Kidney glomerular epithelial cell (primary cell): ENCODE data around the gene PRC1.
A peak's percentile ranks its signal among the peaks of the same experiment; 100 is the strongest.

ENCODE experiments used
- DNase-seq: peaks from one replicate; lab custom pipeline; 2025; lab: John Stamatoyannopoulos, UW

Gene PRC1

GRCh38 chr15:90989040-90989768 is 5.1 kb downstream of the PRC1 start:
- no peak for DNase-seq

- DNase-seq: no peak
These were observed 6.0 kb downstream of the PRC1 start for GRCh38 chr15:90988296-90988695.

- no peak for DNase-seq
These were observed 6.7 kb downstream of the PRC1 start for GRCh38 chr15:90987561-90988141.

DNA sequence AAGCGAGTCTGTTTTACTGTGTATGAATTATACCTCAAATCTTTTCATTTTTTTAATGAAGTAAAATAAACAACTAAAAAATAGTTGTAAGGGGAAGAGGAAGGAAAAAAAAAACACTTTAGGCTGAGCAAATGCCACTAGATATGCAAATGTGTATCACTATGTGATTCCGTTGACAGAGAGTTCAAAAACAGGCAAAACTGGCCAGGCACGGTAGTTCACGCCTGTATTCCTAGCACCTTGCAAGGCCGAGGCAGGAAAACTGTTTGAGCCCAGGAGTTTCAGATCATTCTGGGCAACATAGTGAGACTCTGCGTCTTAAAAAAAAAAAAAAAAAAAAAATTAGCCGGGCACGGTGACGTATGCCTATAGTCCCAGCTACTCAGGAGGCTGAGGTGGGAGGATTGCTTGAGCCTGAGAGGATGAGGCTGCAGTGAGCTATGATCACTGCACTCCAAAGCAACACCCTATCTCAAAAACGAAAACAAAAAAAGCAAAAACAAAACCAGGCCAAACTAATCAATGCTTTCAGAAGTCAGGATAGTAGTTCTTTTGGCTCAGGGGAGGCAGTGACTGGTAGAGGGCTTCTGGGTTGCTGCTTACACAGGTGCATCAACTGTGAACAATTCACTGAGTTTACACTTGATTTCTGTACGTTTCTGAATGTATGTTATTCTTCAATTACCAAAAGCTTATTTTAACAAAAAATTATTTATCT is 7.4 kb downstream of the PRC1 start:
- DNase-seq: no peak

- DNase-seq: no peak
These were observed 12.2 kb downstream of the PRC1 start for GRCh38 chr15:90982135-90982534.

DNA sequence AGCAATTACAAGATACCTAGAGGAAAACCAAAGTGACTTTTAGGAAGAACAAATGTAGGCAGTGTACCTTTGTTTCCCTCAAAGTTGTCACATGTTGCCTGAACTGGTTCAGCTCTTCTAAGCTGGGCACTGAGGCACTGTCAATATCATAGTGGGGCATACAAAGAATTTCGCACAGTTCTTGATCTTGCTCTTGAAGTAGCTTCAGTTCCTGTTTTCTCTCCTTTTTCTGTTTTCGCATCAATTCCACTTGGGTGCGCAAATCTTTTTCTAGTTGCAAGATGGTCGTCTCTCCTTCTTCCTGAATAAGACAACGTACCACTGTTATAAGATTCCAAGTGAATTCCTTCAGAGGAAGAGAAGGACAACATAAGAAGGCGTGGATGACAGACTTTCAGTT is 12.7 kb downstream of the PRC1 start:
- DNase-seq: no peak

- DNase-seq: no peak
These were observed 14.8 kb downstream of the PRC1 start for GRCh38 chr15:90979582-90979981.

- DNase-seq: no peak
These were observed 20.1 kb downstream of the PRC1 start for GRCh38 chr15:90974216-90974615.

DNA sequence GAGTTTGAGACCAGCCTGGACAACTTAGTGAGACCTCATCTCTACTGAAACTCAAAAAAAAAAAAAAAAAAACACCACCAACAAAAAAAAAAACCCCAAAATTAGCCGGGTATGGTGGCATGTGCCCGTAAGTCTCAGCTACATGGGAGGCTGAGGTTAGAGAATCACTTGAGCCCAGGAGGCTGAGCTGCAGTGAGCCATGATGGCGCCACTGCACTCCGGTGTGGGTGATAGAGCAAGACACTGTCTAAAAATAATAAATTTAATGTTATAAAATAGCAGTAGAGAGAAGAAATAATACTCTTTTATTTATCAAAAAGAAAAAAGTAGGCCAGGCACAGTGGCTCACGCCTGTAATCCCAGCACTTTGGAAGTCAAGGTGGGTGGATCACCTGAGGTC is 22.2 kb downstream of the PRC1 start:
- no peak for DNase-seq

DNA sequence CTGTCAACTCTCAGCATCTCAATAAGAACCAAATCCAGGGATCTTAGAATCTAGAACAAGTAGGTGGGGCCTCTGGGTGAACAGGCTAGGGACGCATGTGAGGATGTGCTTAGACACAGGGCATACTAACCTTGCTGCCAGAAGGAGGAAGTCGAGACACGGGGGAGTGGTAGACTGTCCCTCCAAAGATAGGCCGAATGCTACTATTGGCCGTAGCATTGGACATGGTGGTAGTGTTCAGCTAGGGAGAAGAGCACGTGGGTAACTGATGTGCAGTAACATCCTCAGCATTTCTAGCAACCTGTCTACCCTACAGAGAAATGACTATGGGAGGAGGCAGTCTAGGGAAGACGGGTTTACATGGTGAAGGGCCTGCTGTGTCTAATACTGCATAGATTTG is 24.1 kb downstream of the PRC1 start:
- no peak for DNase-seq

DNA sequence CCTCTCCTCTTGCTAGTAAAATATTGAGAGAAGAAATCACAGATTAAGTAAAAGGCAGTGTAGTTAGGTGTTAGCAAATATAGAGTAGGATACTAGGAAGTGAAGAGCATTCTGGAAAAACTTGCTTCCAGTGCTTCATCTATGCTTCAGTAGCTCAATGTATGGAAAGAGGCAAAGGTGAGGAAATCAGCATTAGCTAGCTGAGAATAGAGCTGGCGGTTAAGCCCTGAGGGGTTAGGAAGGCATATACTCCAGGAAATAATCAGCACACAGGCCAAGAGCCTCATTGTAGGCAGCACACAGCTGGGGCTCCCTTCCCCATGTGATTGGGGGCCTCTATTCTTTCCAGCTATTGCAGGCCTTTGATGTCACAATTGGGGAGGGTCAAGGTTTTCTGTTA is 25.9 kb downstream of the PRC1 start:
- DNase-seq: no peak

- no peak for DNase-seq
These were observed 27.1 kb downstream of the PRC1 start for GRCh38 chr15:90967206-90967605.

DNA sequence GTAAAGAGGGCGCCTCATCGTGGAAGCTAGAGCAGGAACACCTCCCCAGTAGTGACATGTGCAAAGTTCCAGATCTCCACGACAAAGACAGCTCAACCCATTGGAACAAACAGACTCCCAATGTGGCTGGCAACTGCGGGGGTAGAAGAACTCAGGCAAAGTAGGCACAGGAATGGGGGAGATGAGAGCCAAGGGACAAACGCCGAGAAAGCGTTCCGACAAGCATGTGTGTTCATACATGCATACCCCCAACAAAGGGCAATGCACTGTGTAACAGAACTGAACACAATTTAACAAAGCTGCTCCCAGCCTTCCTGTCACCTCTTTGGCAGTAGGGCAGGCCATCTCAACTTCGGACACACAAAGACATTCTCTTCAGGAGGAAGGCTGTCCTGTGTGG is 28.1 kb downstream of the PRC1 start:
- no peak for DNase-seq

GRCh38 chr15:90962021-90962420 is 32.3 kb downstream of the PRC1 start:
- no peak for DNase-seq

- DNase-seq: no peak
These were observed 33.8 kb downstream of the PRC1 start for GRCh38 chr15:90960298-90961091.

DNA sequence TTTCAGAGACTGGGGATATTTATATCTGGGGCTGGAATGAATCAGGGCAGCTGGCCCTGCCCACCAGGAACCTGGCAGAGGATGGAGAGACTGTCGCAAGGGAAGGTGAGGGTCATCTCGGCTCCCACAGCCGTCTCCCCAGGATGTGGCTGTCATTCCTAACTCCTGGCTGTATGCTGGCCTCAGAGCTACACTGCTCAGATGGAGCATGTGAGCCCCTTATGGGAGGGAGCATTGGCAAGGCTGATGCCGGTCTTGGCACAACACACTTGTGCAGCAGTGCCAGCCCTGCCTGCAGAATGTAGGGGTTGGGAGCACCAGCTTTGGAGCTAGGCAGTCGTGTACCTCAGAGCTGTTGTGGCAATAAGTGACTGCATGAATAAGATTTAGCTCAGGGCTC is 34.4 kb downstream of the PRC1 start:
- DNase-seq: no peak

GRCh38 chr15:90959028-90959595 is 35.2 kb downstream of the PRC1 start:
- no peak for DNase-seq

DNA sequence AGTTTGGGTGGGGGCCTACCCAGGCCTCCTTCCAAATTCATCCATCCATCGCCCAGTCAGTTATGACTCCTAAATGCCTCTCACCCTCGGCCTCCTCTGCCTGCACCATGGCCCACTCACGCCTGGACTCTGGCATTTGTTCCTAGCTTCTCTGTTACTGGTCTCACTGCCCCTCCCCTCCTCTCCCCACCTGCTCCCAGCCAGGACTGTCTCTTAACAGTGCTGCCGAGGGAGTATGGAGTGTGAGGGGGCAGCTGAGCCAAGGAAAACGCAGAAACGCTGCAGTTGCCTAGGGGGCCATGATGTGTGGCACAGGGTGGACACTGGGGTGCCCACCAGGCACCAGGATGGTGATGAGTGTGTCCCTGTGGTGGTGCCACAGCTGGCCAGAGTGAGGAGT is 36.5 kb downstream of the PRC1 start:
- DNase-seq: no peak

DNA sequence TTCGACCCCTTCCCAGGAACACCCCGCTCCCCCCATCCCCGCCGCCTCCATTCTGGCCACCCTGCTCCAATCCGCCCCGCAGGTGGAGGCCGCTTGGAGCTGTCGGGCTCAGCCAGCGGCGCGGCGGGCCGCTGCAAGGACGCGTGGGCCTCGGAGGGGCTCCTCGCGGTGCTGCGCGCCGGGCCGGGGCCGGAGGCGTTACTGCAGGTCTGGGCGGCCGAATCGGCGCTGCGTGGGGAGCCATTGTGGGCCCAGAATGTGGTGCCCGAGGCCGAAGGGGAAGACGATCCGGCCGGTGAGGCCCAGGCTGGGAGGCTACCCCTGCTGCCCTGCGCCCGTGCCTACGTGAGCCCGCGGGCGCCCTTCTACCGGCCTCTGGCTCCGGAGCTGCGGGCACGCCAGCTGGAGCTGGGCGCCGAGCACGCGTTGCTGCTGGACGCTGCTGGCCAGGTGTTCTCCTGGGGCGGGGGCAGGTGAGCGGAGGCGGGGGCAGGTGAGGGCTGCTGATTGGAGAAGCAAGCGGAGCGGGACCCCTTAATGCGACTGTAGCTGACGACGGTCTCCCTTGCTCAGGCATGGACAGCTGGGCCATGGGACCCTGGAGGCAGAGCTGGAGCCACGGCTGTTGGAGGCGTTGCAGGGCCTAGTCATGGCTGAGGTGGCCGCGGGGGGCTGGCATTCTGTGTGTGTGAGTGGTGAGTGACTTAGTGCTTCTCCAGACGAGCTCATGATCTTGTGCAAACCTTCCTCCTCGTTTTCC is 37.1 kb downstream of the PRC1 start:
- peak; percentile 21 for DNase-seq

GRCh38 chr15:90956274-90957030 is 37.9 kb downstream of the PRC1 start:
- peak; percentile 33 for DNase-seq
